ENCODE measurements around the gene PHEX.

The PHEX gene

GRCh38 chrX:22024577-22024976 lies 7.5 kb upstream of the PHEX start:
- H3K4me3 ChIP-seq (ENCODE audit: low read depth, low read length) = no peak overlapping the region
- TF ChIP-seq CTCF (conservative IDR thresholded peaks at IDR 0.05; ENCODE audit: low read depth, low read length) = no peak
- DNase-seq (ENCODE audit: low read depth) = no peak

GRCh38 chrX:22025751-22026150 lies 6.4 kb upstream of the PHEX start:
- peak; percentile 4 for DNase-seq (ENCODE audit: low read depth)
- no peak for TF ChIP-seq CTCF (conservative IDR thresholded peaks at IDR 0.05; ENCODE audit: low read depth, low read length)
- no peak overlapping the region for H3K4me3 ChIP-seq (ENCODE audit: low read depth, low read length)

- no peak for TF ChIP-seq CTCF (conservative IDR thresholded peaks at IDR 0.05; ENCODE audit: low read depth, low read length)
- H3K4me3 ChIP-seq (ENCODE audit: low read depth, low read length) = no peak overlapping the region
- DNase-seq (ENCODE audit: low read depth) = no peak
Observed at GRCh38 chrX:22026731-22027130, 5.4 kb upstream of the PHEX start.

GRCh38 chrX:22032506-22032905 lies 381 bp downstream of the PHEX start:
- TF ChIP-seq CTCF (conservative IDR thresholded peaks at IDR 0.05; ENCODE audit: low read depth, low read length) = no peak
- no peak for DNase-seq (ENCODE audit: low read depth)
- H3K4me3 ChIP-seq (ENCODE audit: low read depth, low read length) = no peak overlapping the region

GRCh38 chrX:22033818-22034217 lies 1.7 kb downstream of the PHEX start:
- no peak for TF ChIP-seq CTCF (conservative IDR thresholded peaks at IDR 0.05; ENCODE audit: low read depth, low read length)
- no peak overlapping the region for H3K4me3 ChIP-seq (ENCODE audit: low read depth, low read length)
- DNase-seq (ENCODE audit: low read depth) = no peak

- no peak overlapping the region for H3K4me3 ChIP-seq (ENCODE audit: low read depth, low read length)
- TF ChIP-seq CTCF (conservative IDR thresholded peaks at IDR 0.05; ENCODE audit: low read depth, low read length) = no peak
- no peak for DNase-seq (ENCODE audit: low read depth)
Observed at GRCh38 chrX:22035236-22035635, 3.1 kb downstream of the PHEX start.

- TF ChIP-seq CTCF (conservative IDR thresholded peaks at IDR 0.05; ENCODE audit: low read depth, low read length) = no peak
- no peak overlapping the region for H3K4me3 ChIP-seq (ENCODE audit: low read depth, low read length)
- DNase-seq (ENCODE audit: low read depth) = no peak
Observed at GRCh38 chrX:22037225-22037624, 5.1 kb downstream of the PHEX start.
